Uterus (tissue), 4 donors: ENCODE results near the gene NTNG1. TPM values are rescaled to one million over a fixed set of nuclear protein-coding genes. Genes with fewer than 3 reads are reported as not detected.

Source experiments
- DNase-seq, 2 donors: peaks; one replicate each; pipeline ENCODE4 v3.0.0-alpha.2; 2019 to 2020
- H3K27ac ChIP-seq, 2 donors: fragments of 200-600 bp; sonication (generic); 1 replicate in 1 of 2; 2 replicates in 1 of 2; pipeline ENCODE4 v1.5.1; 2016 to 2018
- H3K27me3 ChIP-seq, 2 donors: fragments of 200-600 bp; sonication (generic); one replicate each; pipeline ENCODE4 v1.5.1; 2018 to 2019; ENCODE audit warnings: control low read depth in 1 of 2
- H3K36me3 ChIP-seq, 2 donors: fragments of 200-600 bp; sonication (generic); one replicate each; pipeline ENCODE4 v1.5.1; 2019; ENCODE audit warnings: control low read depth in 1 of 2
- H3K4me1 ChIP-seq, 2 donors: fragments of 200-600 bp; sonication (generic); one replicate each; pipeline ENCODE4 v1.5.1; 2018 to 2019; ENCODE audit warnings: control low read depth in 1 of 2
- H3K4me3 ChIP-seq, 2 donors: fragments of 200-600 bp; sonication (generic); 1 replicate in 1 of 2; 2 replicates in 1 of 2; pipeline ENCODE4 v1.5.1; 2018 to 2019; ENCODE audit warnings: mild to moderate bottlenecking in 1 of 2
- H3K9me3 ChIP-seq, 2 donors: fragments of 200-600 bp; sonication (generic); one replicate each; pipeline ENCODE4 v1.5.1; 2019; ENCODE audit warnings: control low read depth in 1 of 2
- CTCF ChIP-seq, 4 experiments: fragments of 200-600 bp in 2 of 4; fragments of 450-650 bp in 2 of 4; sonication (generic) in 2 of 4; IDR thresholded peaks; one replicate each; pipeline ENCODE4 v1.5.1; 2016 to 2019; ENCODE audit warnings: antibody characterized with exemption in 4 of 4, mild to moderate bottlenecking in 2 of 4, moderate library complexity in 1 of 4
- POLR2A ChIP-seq, 2 donors: fragments of 450-650 bp; IDR thresholded peaks; one replicate each; pipeline ENCODE4 v1.6.1; 2016; ENCODE audit warnings: antibody characterized with exemption in 2 of 2, mild to moderate bottlenecking in 1 of 2, moderate library complexity in 1 of 2
- intact Hi-C: fragments of 100-400 bp; cut with DNase I; formaldehyde crosslinking; loops from one replicate; pipeline ENCODE4 v1.15.1; 2023; ENCODE audit warnings: low total_unique reads
- total RNA-seq, 4 donors: library from RNA; depleted of rRNA in 3 of 4; stranded (reverse); fragments of >200 nt in 3 of 4; gene quantifications; one replicate each; pipeline versions ENCODE4 v1.1.0 to v1.2.4, GENCODE V29; 2014 to 2023
- donor health status: DM: yes; HTN: yes; CAD: no.

The NTNG1 gene
- total RNA-seq, 4 donors from 2014 or later: 1.2 to 11.9 TPM; not detected in 2

- no peaks in the 10 kb centered on the region for H3K9me3 ChIP-seq
- intact Hi-C loops: no loop called here
- TF ChIP-seq CTCF (IDR thresholded peaks at IDR 0.05) (no peak), POLR2A (IDR thresholded peaks at IDR 0.05) (no peak)
- H3K27me3 ChIP-seq: no peaks in the 10 kb centered on the region
- no peaks in the 10 kb centered on the region for H3K4me1 ChIP-seq
- no peak for DNase-seq
- no peak overlapping the region for H3K4me3 ChIP-seq
- H3K27ac ChIP-seq: no peak overlapping the region
- no peaks in the 10 kb centered on the region for H3K36me3 ChIP-seq
These were observed 133.4 kb downstream of the NTNG1 start for GRCh38 chr1:107274227-107274626.

GRCh38 chr1:107276247-107276646 lies 135.4 kb downstream of the NTNG1 start:
- DNase-seq: no peak
- intact Hi-C loops: no loop called here
- Histone ChIP-seq H3K27ac (no peak overlapping the region), H3K36me3 (no peaks in the 10 kb centered on the region), H3K27me3 (no peaks in the 10 kb centered on the region), H3K4me1 (no peaks in the 10 kb centered on the region), H3K9me3 (no peaks in the 10 kb centered on the region), H3K4me3 (no peak overlapping the region)
- TF ChIP-seq CTCF (IDR thresholded peaks at IDR 0.05): no peak
- TF ChIP-seq POLR2A (IDR thresholded peaks at IDR 0.05): no peak

GRCh38 chr1:107277022-107277421 lies 136.2 kb downstream of the NTNG1 start:
- Histone ChIP-seq H3K36me3 (no peaks in the 10 kb centered on the region), H3K4me1 (no peaks in the 10 kb centered on the region), H3K4me3 (no peak overlapping the region), H3K27ac (no peak overlapping the region), H3K9me3 (no peaks in the 10 kb centered on the region), H3K27me3 (no peaks in the 10 kb centered on the region)
- TF ChIP-seq POLR2A (IDR thresholded peaks at IDR 0.05): no peak
- TF ChIP-seq CTCF (IDR thresholded peaks at IDR 0.05): peak in 3 of 4 experiments; percentile 15 to 27 (median 26)
- intact Hi-C loops: no loop called here
- peak in 1 of 2 donors; percentile 23 for DNase-seq

GRCh38 chr1:107286125-107286524 lies 145.3 kb downstream of the NTNG1 start:
- Histone ChIP-seq H3K4me3 (no peak overlapping the region), H3K27me3 (no peaks in the 10 kb centered on the region), H3K27ac (no peak overlapping the region), H3K4me1 (no peaks in the 10 kb centered on the region), H3K36me3 (no peaks in the 10 kb centered on the region), H3K9me3 (no peaks in the 10 kb centered on the region)
- intact Hi-C loops: no loop called here
- DNase-seq: no peak
- TF ChIP-seq POLR2A (IDR thresholded peaks at IDR 0.05): no peak
- TF ChIP-seq CTCF (IDR thresholded peaks at IDR 0.05): no peak

- Histone ChIP-seq H3K27ac (no peak overlapping the region), H3K27me3 (no peaks in the 10 kb centered on the region), H3K4me3 (no peak overlapping the region), H3K9me3 (no peaks in the 10 kb centered on the region), H3K36me3 (no peaks in the 10 kb centered on the region), H3K4me1 (no peaks in the 10 kb centered on the region)
- intact Hi-C loops: no loop called here
- no peak for DNase-seq
- TF ChIP-seq CTCF (IDR thresholded peaks at IDR 0.05): no peak
These were observed 151.1 kb downstream of the NTNG1 start for GRCh38 chr1:107291987-107292386.
